Right atrium auricular region (tissue), 2 donors: Measurements from ENCODE around the gene EHMT2. TPM values are rescaled to one million over a fixed set of nuclear protein-coding genes. Genes with fewer than 3 reads are reported as not detected.
"Not testable (repeated sequence)": the region's sequence is repeated elsewhere in the genome, so short reads cannot be mapped to it uniquely, and the experiment has no call there.

ENCODE experiments used
- DNase-seq: peaks from one replicate; pipeline ENCODE4 v3.0.0-alpha.2; 2019; ENCODE audit warnings: low spot score
- H3K27ac ChIP-seq, 2 donors: fragments of 200-600 bp; sonication (generic); 1 replicate in 1 of 2; 2 replicates in 1 of 2; pipeline ENCODE4 v1.5.1; 2016 to 2019
- H3K27me3 ChIP-seq, 2 donors: fragments of 200-600 bp; sonication (generic); one replicate each; pipeline versions ENCODE4 v1.5.1 to v1.6.0; 2017 to 2019
- H3K36me3 ChIP-seq: fragments of 200-600 bp; sonication (generic); one replicate; pipeline ENCODE4 v1.5.1; 2016
- H3K4me1 ChIP-seq, 2 donors: fragments of 200-600 bp; sonication (generic); one replicate each; pipeline versions ENCODE4 v1.5.1 to v1.6.0; 2017 to 2019
- H3K4me3 ChIP-seq, 2 donors: fragments of 200-600 bp; sonication (generic); 1 replicate in 1 of 2; 2 replicates in 1 of 2; pipeline ENCODE4 v1.5.1; 2017 to 2019; ENCODE audit warnings: mild to moderate bottlenecking in 1 of 2, moderate library complexity in 1 of 2
- H3K9me3 ChIP-seq, 2 donors: fragments of 200-600 bp; sonication (generic); one replicate each; pipeline ENCODE4 v1.5.1; 2019
- CTCF ChIP-seq, 2 donors: fragments of 200-600 bp; sonication (generic); IDR thresholded peaks; one replicate each; pipeline ENCODE4 v1.5.1; 2019; ENCODE audit warnings: antibody characterized with exemption in 2 of 2
- total RNA-seq, 2 donors: library from RNA; depleted of rRNA; stranded (reverse); fragments of >200 nt; gene quantifications; one replicate each; pipeline ENCODE4 v1.1.0, GENCODE V29; 2016

Gene EHMT2
- total RNA-seq, 2 donors from 2014 or later, result 10.5 to 19.1 TPM

- no peak for DNase-seq
- no peaks in the 10 kb centered on the region for H3K9me3 ChIP-seq
- H3K36me3 ChIP-seq, result no peaks in the 10 kb centered on the region
- no peaks in the 10 kb centered on the region for H3K4me1 ChIP-seq
- no peak overlapping the region for H3K27ac ChIP-seq
- no peaks in the 10 kb centered on the region for H3K27me3 ChIP-seq
- no peak overlapping the region for H3K4me3 ChIP-seq
- TF ChIP-seq CTCF (IDR thresholded peaks at IDR 0.05), result no peak
These were observed 27.0 kb downstream of the EHMT2 start for GRCh38 chr6:31870385-31870921.

- Histone ChIP-seq H3K9me3 (no peaks in the 10 kb centered on the region), H3K4me1 (peaks cover 0 to 3% of the 10 kb centered on the region in 2 donors), H3K36me3 (no peaks in the 10 kb centered on the region), H3K4me3 (no peak overlapping the region), H3K27me3 (no peaks in the 10 kb centered on the region), H3K27ac (no peak overlapping the region)
- DNase-seq, result no peak
- no peak for TF ChIP-seq CTCF (IDR thresholded peaks at IDR 0.05)
These were observed 28.2 kb downstream of the EHMT2 start for GRCh38 chr6:31869343-31869742.

- not testable (repeated sequence) for H3K36me3 ChIP-seq, H3K27me3 ChIP-seq, H3K4me3 ChIP-seq, H3K27ac ChIP-seq, DNase-seq, H3K9me3 ChIP-seq, H3K4me1 ChIP-seq
These were observed 28.9 kb downstream of the EHMT2 start for GRCh38 chr6:31868658-31868971.

- TF ChIP-seq CTCF (IDR thresholded peaks at IDR 0.05), result no peak
- H3K4me1 ChIP-seq, result peaks cover 0 to 21% of the 10 kb centered on the region in 2 donors
- no peak for DNase-seq
These were observed 32.0 kb downstream of the EHMT2 start for GRCh38 chr6:31865205-31866118.

GRCh38 chr6:31864818-31865204, 32.7 kb downstream of the EHMT2 start:
- Histone ChIP-seq H3K27ac (no peak overlapping the region), H3K9me3 (no peaks in the 10 kb centered on the region), H3K36me3 (peaks cover 10% of the 10 kb centered on the region), H3K27me3 (no peaks in the 10 kb centered on the region), H3K4me1 (peaks cover 0 to 21% of the 10 kb centered on the region in 2 donors), H3K4me3 (no peak overlapping the region)
- no peak for TF ChIP-seq CTCF (IDR thresholded peaks at IDR 0.05)
- DNase-seq, result no peak

More at GRCh38 chr6:31865205-31866118, 32.0 kb downstream of the EHMT2 start:
- H3K27me3 ChIP-seq, result no peaks in the 10 kb centered on the region
- H3K36me3 ChIP-seq, result peaks cover 4% of the 10 kb centered on the region
- no peak overlapping the region for H3K27ac ChIP-seq
- H3K4me3 ChIP-seq, result no peak overlapping the region
- no peaks in the 10 kb centered on the region for H3K9me3 ChIP-seq

DNA sequence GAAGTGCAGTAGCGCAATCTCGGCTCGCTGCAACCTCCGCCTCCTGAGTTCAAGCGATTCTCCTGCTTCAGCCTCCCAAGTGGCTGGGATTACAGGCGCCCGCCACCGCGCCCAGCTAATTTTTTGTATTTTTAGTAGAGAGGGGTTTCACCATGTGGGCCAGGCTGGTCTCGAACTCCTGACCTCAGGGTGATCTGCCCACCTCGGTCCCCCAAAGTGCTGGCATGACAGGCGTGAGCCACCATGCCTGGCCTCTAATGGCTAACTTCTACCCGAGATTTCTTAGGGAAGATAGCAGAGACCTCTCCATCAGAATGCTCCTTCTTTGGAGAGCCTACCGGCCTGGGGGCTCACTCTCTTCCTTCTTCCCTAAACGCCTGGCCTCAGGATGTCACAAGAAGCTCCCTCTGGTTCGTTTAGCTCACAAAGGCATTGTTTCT, 33.4 kb downstream of the EHMT2 start:
- not testable (repeated sequence) for H3K27me3 ChIP-seq, H3K9me3 ChIP-seq, DNase-seq
- Histone ChIP-seq H3K27ac (peak overlapping the region; percentile 86 to 92), H3K36me3 (peaks cover 17% of the 10 kb centered on the region), H3K4me3 (peak overlapping the region; percentile 47 to 78), H3K4me1 (peaks cover 0 to 21% of the 10 kb centered on the region in 2 donors)
